PC-9 (cell line): Measurements from ENCODE around the gene EGFR.

Experiments
- CTCF ChIP-seq: fragments of 200-600 bp; sonication (generic); conservative IDR thresholded peaks from 2 replicates; pipeline ENCODE4 v1.6.1; 2017; ENCODE audit warnings: mixed run types, antibody characterized with exemption, mild to moderate bottlenecking, moderate library complexity
- EZH2 ChIP-seq: fragments of 200-600 bp; sonication (generic); IDR thresholded peaks from 2 replicates; pipeline ENCODE4 v1.8.0; 2017; ENCODE audit warnings: antibody characterized with exemption, low read depth

GRCh38 chr7:55120074-55120473 is 101.3 kb downstream of the EGFR start:
- TF ChIP-seq CTCF, result no peak
- TF ChIP-seq EZH2, result no peak
